SK-N-SH treated with all-trans-retinoic acid at 6 μM for 48 hours (cell line): ENCODE data around the gene OLFM1.

Source experiments
- ATAC-seq: fragments of 200-7000 bp; cut with Tn5 transposase; 3 replicates; pipeline ENCODE4 v1.9.1; 2020; ENCODE audit warnings: mild to moderate bottlenecking, moderate library complexity
- ARNTL ChIP-seq: fragments of 450-650 bp; formaldehyde crosslinking; IDR thresholded peaks from 2 replicates; pipeline ENCODE4 v1.5.0; 2020; ENCODE audit warnings: low read depth, mild to moderate bottlenecking, moderate library complexity, borderline replicate concordance
- CREB5 ChIP-seq: fragments of 250-450 bp; sonication (Bioruptor Pico); IDR thresholded peaks from 2 replicates; pipeline ENCODE4 v1.5.1; 2020; ENCODE audit warnings: low read depth, mild to moderate bottlenecking, moderate library complexity
- CSDC2 ChIP-seq: fragments of 250-450 bp; sonication (Bioruptor Pico); IDR thresholded peaks from 2 replicates; pipeline ENCODE4 v1.5.0; 2020; ENCODE audit warnings: mild to moderate bottlenecking, moderate library complexity
- ESRRG ChIP-seq: fragments of 250-450 bp; sonication (Bioruptor Pico); IDR thresholded peaks from 2 replicates; pipeline ENCODE4 v1.6.1; 2021; ENCODE audit warnings: mild to moderate bottlenecking
- GLIS3 ChIP-seq: fragments of 250-450 bp; sonication (Bioruptor Pico); IDR thresholded peaks from 2 replicates; pipeline ENCODE4 v1.5.0; 2020; ENCODE audit warnings: mild to moderate bottlenecking, moderate library complexity
- ISL1 ChIP-seq: fragments of 250-450 bp; sonication (Bioruptor Pico); IDR thresholded peaks from 2 replicates; pipeline ENCODE4 v2.1.2; 2022; ENCODE audit warnings: mild to moderate bottlenecking, moderate library complexity
- OSR1 ChIP-seq: fragments of 250-450 bp; sonication (Bioruptor Pico); IDR thresholded peaks from 2 replicates; pipeline ENCODE4 v1.8.0; 2022; ENCODE audit warnings: moderate library complexity, mild to moderate bottlenecking, inconsistent platforms
- PATZ1 ChIP-seq: fragments of 250-450 bp; sonication (Bioruptor Pico); IDR thresholded peaks from 2 replicates; pipeline ENCODE4 v1.8.0; 2020; ENCODE audit warnings: mild to moderate bottlenecking, moderate library complexity, borderline replicate concordance
- POU6F1 ChIP-seq: fragments of 250-450 bp; sonication (Bioruptor Pico); IDR thresholded peaks from 2 replicates; pipeline ENCODE4 v1.8.0; 2021; ENCODE audit warnings: low read depth, mild to moderate bottlenecking, moderate library complexity, borderline replicate concordance
- PPARA ChIP-seq: fragments of 250-450 bp; sonication (Bioruptor Pico); IDR thresholded peaks from 2 replicates; pipeline ENCODE4 v1.5.0; 2020; ENCODE audit warnings: mild to moderate bottlenecking, borderline replicate concordance
- RARB ChIP-seq: fragments of 250-450 bp; sonication (Bioruptor Pico); IDR thresholded peaks from 2 replicates; pipeline ENCODE4 v1.8.0; 2021; ENCODE audit warnings: mild to moderate bottlenecking, moderate library complexity
- SNAI2 ChIP-seq: fragments of 250-450 bp; sonication (Bioruptor Pico); IDR thresholded peaks from 2 replicates; pipeline ENCODE4 v1.5.0; 2020; ENCODE audit warnings: mild to moderate bottlenecking, moderate library complexity
- TCF4 ChIP-seq: fragments of 250-450 bp; sonication (Bioruptor Pico); IDR thresholded peaks from 2 replicates; pipeline ENCODE4 v1.8.0; 2021; ENCODE audit warnings: mild to moderate bottlenecking, moderate library complexity, borderline replicate concordance
- TOX ChIP-seq: fragments of 250-450 bp; sonication (Bioruptor Pico); IDR thresholded peaks from 2 replicates; pipeline ENCODE4 v1.8.0; 2021; ENCODE audit warnings: mild to moderate bottlenecking, moderate library complexity, borderline replicate concordance
- TSHZ2 ChIP-seq: fragments of 250-450 bp; sonication (Bioruptor Pico); IDR thresholded peaks from 2 replicates; pipeline ENCODE4 v1.5.0; 2020; ENCODE audit warnings: mild to moderate bottlenecking, moderate library complexity
- ZC3H10 ChIP-seq: fragments of 250-450 bp; sonication (Bioruptor Pico); IDR thresholded peaks from 2 replicates; pipeline ENCODE4 v1.5.1; 2021; ENCODE audit warnings: mild to moderate bottlenecking, moderate library complexity
- ZFP3 ChIP-seq: fragments of 250-450 bp; sonication (Bioruptor Pico); IDR thresholded peaks from 2 replicates; pipeline ENCODE4 v1.5.0; 2020; ENCODE audit warnings: mild to moderate bottlenecking, moderate library complexity
- ZFP30 ChIP-seq: fragments of 450-650 bp; formaldehyde crosslinking; IDR thresholded peaks from 2 replicates; pipeline ENCODE4 v1.5.0; 2022; ENCODE audit warnings: mild to moderate bottlenecking, moderate library complexity
- ZNF565 ChIP-seq: fragments of 450-650 bp; formaldehyde crosslinking; conservative IDR thresholded peaks from 2 replicates; pipeline ENCODE4 v1.5.0; 2020; ENCODE audit warnings: low read depth, mild to moderate bottlenecking, moderate library complexity
- ZNF70 ChIP-seq: fragments of 450-650 bp; formaldehyde crosslinking; IDR thresholded peaks from 2 replicates; pipeline ENCODE4 v1.5.0; 2020; ENCODE audit warnings: mild to moderate bottlenecking, moderate library complexity
- ZNF8 ChIP-seq: fragments of 450-650 bp; formaldehyde crosslinking; IDR thresholded peaks from 2 replicates; pipeline ENCODE4 v1.5.0; 2020; ENCODE audit warnings: mild to moderate bottlenecking, moderate library complexity

OLFM1 gene

GRCh38 chr9:135157856-135158563 is 70.5 kb downstream of the OLFM1 start:
- no peak for ATAC-seq
- TF ChIP-seq ESRRG (CRISPR knock-in tag) (no peak), ARNTL (no peak), SNAI2 (no peak), OSR1 (CRISPR knock-in tag) (no peak), ZNF70 (CRISPR knock-in tag) (no peak), PPARA (no peak), RARB (CRISPR knock-in tag) (no peak), ZC3H10 (CRISPR knock-in tag) (no peak), ZNF8 (no peak), ISL1 (no peak), POU6F1 (CRISPR knock-in tag) (no peak), CREB5 (CRISPR knock-in tag) (no peak), ZFP3 (CRISPR knock-in tag) (no peak), ZNF565 (CRISPR knock-in tag) (no peak), TOX (CRISPR knock-in tag) (no peak), PATZ1 (CRISPR knock-in tag) (no peak), GLIS3 (CRISPR knock-in tag) (no peak), ZFP30 (CRISPR knock-in tag) (no peak), TSHZ2 (CRISPR knock-in tag) (no peak), TCF4 (no peak)

- TF ChIP-seq ZC3H10 (CRISPR knock-in tag) (no peak), SNAI2 (no peak), CSDC2 (no peak), ZNF565 (CRISPR knock-in tag) (no peak), ZFP3 (CRISPR knock-in tag) (no peak), TCF4 (no peak), PPARA (no peak), RARB (CRISPR knock-in tag) (no peak), TSHZ2 (CRISPR knock-in tag) (no peak), TOX (CRISPR knock-in tag) (no peak)
- no peak for ATAC-seq
Observed at GRCh38 chr9:135158564-135158937, 71.1 kb downstream of the OLFM1 start.
